Amniotic epithelial cell (primary cell): Measurements from ENCODE around the gene CAPN6.

ENCODE experiments used
- DNase-seq: peaks from one replicate; pipeline ENCODE4 v3.0.0-alpha.2; 2010; ENCODE audit warnings: low read depth

Gene CAPN6

GRCh38 chrX:111270339-111270738 is at the start of gene CAPN6:
Gene CAPN6 (minus strand): TSS chrX:111270483. CDS start chrX:111263936, 6,547 bp downstream.
- peak; percentile 13 for DNase-seq

GRCh38 chrX:111319451-111319850 is 49.2 kb upstream of the CAPN6 start:
- DNase-seq: no peak

GRCh38 chrX:111318901-111319300 is 48.6 kb upstream of the CAPN6 start:
- no peak for DNase-seq

GRCh38 chrX:111309083-111309482 is 38.8 kb upstream of the CAPN6 start:
- DNase-seq: no peak

GRCh38 chrX:111308039-111308438 is 37.8 kb upstream of the CAPN6 start:
- no peak for DNase-seq

- DNase-seq: no peak
Observed at GRCh38 chrX:111302284-111302683, 32.0 kb upstream of the CAPN6 start.

- no peak for DNase-seq
Observed at GRCh38 chrX:111288841-111289240, 18.6 kb upstream of the CAPN6 start.

GRCh38 chrX:111284631-111285293 is 14.5 kb upstream of the CAPN6 start:
- DNase-seq: no peak

GRCh38 chrX:111283446-111283845 is 13.2 kb upstream of the CAPN6 start:
- DNase-seq: no peak

- no peak for DNase-seq
Observed at GRCh38 chrX:111282991-111283390, 12.7 kb upstream of the CAPN6 start.

GRCh38 chrX:111282139-111282538 is 11.9 kb upstream of the CAPN6 start:
- no peak for DNase-seq

GRCh38 chrX:111268506-111268905 is 1.8 kb downstream of the CAPN6 start:
- DNase-seq: no peak

- no peak for DNase-seq
Observed at GRCh38 chrX:111265486-111265885, 4.8 kb downstream of the CAPN6 start.

GRCh38 chrX:111264385-111264784 is 5.9 kb downstream of the CAPN6 start:
- DNase-seq: no peak

GRCh38 chrX:111262086-111262485 is 8.2 kb downstream of the CAPN6 start:
- DNase-seq: peak; percentile 33

- DNase-seq: no peak
Observed at GRCh38 chrX:111260451-111260850, 9.8 kb downstream of the CAPN6 start.

GRCh38 chrX:111259559-111259958 is 10.7 kb downstream of the CAPN6 start:
- DNase-seq: no peak

- no peak for DNase-seq
Observed at GRCh38 chrX:111257733-111258132, 12.6 kb downstream of the CAPN6 start.

- DNase-seq: peak; percentile 3
Observed at GRCh38 chrX:111254896-111255693, 15.2 kb downstream of the CAPN6 start.

GRCh38 chrX:111244235-111244750 is 26.0 kb downstream of the CAPN6 start:
- peak; percentile 5 for DNase-seq

- DNase-seq: no peak
Observed at GRCh38 chrX:111216293-111216801, 53.9 kb downstream of the CAPN6 start.

GRCh38 chrX:111207851-111208250 is 62.4 kb downstream of the CAPN6 start:
- no peak for DNase-seq

GRCh38 chrX:111200327-111200726 is 70.0 kb downstream of the CAPN6 start:
- no peak for DNase-seq
